ENCODE data around the gene IER3. TPM values are rescaled to one million over a fixed set of nuclear protein-coding genes. Genes with fewer than 3 reads are reported as not detected.

Gene IER3
- total and polyA plus RNA-seq, 2 of the 13 experiments (the other 11 are each of a cell fraction or from before 2014, with no cell fraction given): 51.1 to 131 TPM

GRCh38 chr6:30726506-30727413 is 17.6 kb downstream of the IER3 start (continued):
- no peak for TF ChIP-seq MAZ (IDR thresholded peaks at IDR 0.05; ENCODE audit: borderline replicate concordance, low read depth, low read length)
- TF ChIP-seq MAZ (CRISPR knock-in tag; IDR thresholded peaks at IDR 0.05; ENCODE audit: low read depth): no peak
- no peak for TF ChIP-seq CSRNP2 (CRISPR knock-in tag; conservative IDR thresholded peaks at IDR 0.05; ENCODE audit: low read depth)
- TF ChIP-seq ZNF329 (CRISPR knock-in tag; IDR thresholded peaks at IDR 0.05; ENCODE audit: low read depth): no peak
- TF ChIP-seq ZNF713 (CRISPR knock-in tag; IDR thresholded peaks at IDR 0.05): no peak
- TF ChIP-seq YEATS4 (CRISPR knock-in tag; IDR thresholded peaks at IDR 0.05; ENCODE audit: borderline replicate concordance): no peak
- no peak for TF ChIP-seq TP53 (CRISPR knock-in tag; conservative IDR thresholded peaks at IDR 0.05)
- no peak for TF ChIP-seq HNF4G (IDR thresholded peaks at IDR 0.05; ENCODE audit: borderline replicate concordance, low read depth, low read length)
- no peak for TF ChIP-seq HNF4G (CRISPR knock-in tag; IDR thresholded peaks at IDR 0.05; ENCODE audit: borderline replicate concordance, low read depth)
- no peak for TF ChIP-seq ZNF792 (CRISPR knock-in tag; IDR thresholded peaks at IDR 0.05)
- 0 out of 2 replicates have a peak, but pooled peaks have one; percentile 25 for TF ChIP-seq ZNF740 (CRISPR knock-in tag; IDR thresholded peaks at IDR 0.05)
- TF ChIP-seq GLMP (CRISPR knock-in tag; IDR thresholded peaks at IDR 0.05; ENCODE audit: borderline replicate concordance): no peak
- 0 out of 2 replicates have a peak, but pooled peaks have one; percentile 11 for TF ChIP-seq ISL2 (CRISPR knock-in tag; IDR thresholded peaks at IDR 0.05)
- no peak for TF ChIP-seq JUN (CRISPR knock-in tag; IDR thresholded peaks at IDR 0.05)
- TF ChIP-seq RNF219 (CRISPR knock-in tag; IDR thresholded peaks at IDR 0.05): no peak
- no peak for TF ChIP-seq KLF16 (CRISPR knock-in tag; IDR thresholded peaks at IDR 0.05)
- no peak for TF ChIP-seq RARA (CRISPR knock-in tag; IDR thresholded peaks at IDR 0.05)
- no peak for TF ChIP-seq SNAPC5 (CRISPR knock-in tag; IDR thresholded peaks at IDR 0.05; ENCODE audit: borderline replicate concordance)
- no peak for TF ChIP-seq NFYB (CRISPR knock-in tag; IDR thresholded peaks at IDR 0.05)
- TF ChIP-seq POLR2AphosphoS5 (IDR thresholded peaks at IDR 0.05; ENCODE audit: low read depth, low read length): 0 out of 2 replicates have a peak, but pooled peaks have one; percentile 13
- no peak for TF ChIP-seq FOXJ3 (CRISPR knock-in tag; IDR thresholded peaks at IDR 0.05; ENCODE audit: borderline replicate concordance)
- TF ChIP-seq ZNF264 (CRISPR knock-in tag; IDR thresholded peaks at IDR 0.05): no peak
- no peak for TF ChIP-seq ZNF282 (IDR thresholded peaks at IDR 0.05; ENCODE audit: partially characterized antibody)
- no peak for TF ChIP-seq ATAD3A (CRISPR knock-in tag; IDR thresholded peaks at IDR 0.05)
- TF ChIP-seq RBFOX2 (IDR thresholded peaks at IDR 0.05; ENCODE audit: low read depth, low read length): 0 out of 2 replicates have a peak, but pooled peaks have one; percentile 28
